SK-N-SH (cell line): ENCODE results near the gene ZNF470. TPM values are rescaled to one million over a fixed set of nuclear protein-coding genes. Genes with fewer than 3 reads are reported as not detected.

ENCODE experiments used
- CTCF ChIA-PET: fragments of 300-600, 350-600 bp; formaldehyde crosslinking; extraction: SDS; loops from one replicate; lab custom pipeline; 2021; lab: Yijun Ruan, JAX
- POLR2A ChIA-PET: fragments of 350-600 bp; sonication (Branson Sonifier 250); formaldehyde crosslinking; extraction: SDS; loops from one replicate; lab custom pipeline; 2020; ENCODE audit warnings: antibody characterized with exemption, inconsistent platforms; lab: Yijun Ruan, JAX
- DNase-seq: peaks from one replicate; pipeline ENCODE4 v3.0.0; 2012
- H2AFZ ChIP-seq: fragments of 200-600 bp; sonication (generic); 2 replicates; pipeline ENCODE4 v1.8.1; 2016; ENCODE audit warnings: antibody characterized with exemption, mild to moderate bottlenecking, low read depth
- H3F3A ChIP-seq: fragments of 200-600 bp; sonication (generic); replicated peaks from 2 replicates; pipeline ENCODE3; 2016; ENCODE audit warnings: antibody characterized with exemption, mild to moderate bottlenecking; ENCODE audit not compliant: insufficient read depth
- H3K27ac ChIP-seq, 2 experiments: fragments of 200-500 bp in 1 of 2; fragments of 200-600 bp in 1 of 2; sonication (Bioruptor generic) in 1 of 2; sonication (generic), shearing (Covaris generic) in 1 of 2; 2 replicates each; pipeline versions ENCODE4 v1.5.1 to v1.6.1; 2014 to 2016; ENCODE audit warnings: low read depth in 2 of 2, inconsistent platforms in 1 of 2, low read length in 1 of 2, mild to moderate bottlenecking in 1 of 2, mixed read lengths in 1 of 2
- H3K27me3 ChIP-seq: fragments of 200-600 bp; sonication (generic), shearing (Covaris generic); 2 replicates; pipeline ENCODE4 v1.6.1; 2016; ENCODE audit warnings: mixed run types; ENCODE audit not compliant: insufficient read depth
- H3K36me3 ChIP-seq, 2 experiments: fragments of 200-500 bp in 1 of 2; fragments of 200-600 bp in 1 of 2; sonication (Bioruptor generic) in 1 of 2; sonication (generic) in 1 of 2; replicated peaks in 1 of 2; 2 replicates each; pipeline versions ENCODE3 to v1.5.1; 2014 to 2016; ENCODE audit warnings: low read length in 1 of 2, mild to moderate bottlenecking in 1 of 2; ENCODE audit not compliant: insufficient read depth in 2 of 2, control insufficient read depth in 1 of 2
- H3K4me1 ChIP-seq, 2 experiments: fragments of 200-500 bp in 1 of 2; fragments of 200-600 bp in 1 of 2; sonication (Bioruptor generic) in 1 of 2; sonication (generic), shearing (Covaris generic) in 1 of 2; 2 replicates each; pipeline versions ENCODE4 v1.5.1 to v1.6.1; 2014 to 2016; ENCODE audit warnings: low read depth in 1 of 2, low read length in 1 of 2, mixed run types in 1 of 2; ENCODE audit not compliant: insufficient read depth in 2 of 2, control insufficient read depth in 1 of 2
- H3K4me2 ChIP-seq: fragments of 200-600 bp; sonication (generic), shearing (Covaris generic); 2 replicates; pipeline ENCODE4 v1.6.1; 2017; ENCODE audit warnings: mixed run types
- H3K4me3 ChIP-seq, 2 experiments: fragments of 200-500 bp in 1 of 2; fragments of 200-600 bp in 1 of 2; sonication (Bioruptor generic) in 1 of 2; sonication (generic), shearing (Covaris generic) in 1 of 2; 2 replicates each; pipeline versions ENCODE4 v1.5.1 to v1.8.1; 2014 to 2016; ENCODE audit warnings: low read depth in 2 of 2, inconsistent platforms in 1 of 2, low read length in 1 of 2, mild to moderate bottlenecking in 1 of 2, mixed read lengths in 1 of 2, moderate library complexity in 1 of 2
- H3K79me2 ChIP-seq: fragments of 200-600 bp; sonication (generic); 2 replicates; pipeline ENCODE4 v1.8.1; 2017; ENCODE audit warnings: mild to moderate bottlenecking; ENCODE audit not compliant: insufficient read depth
- H3K9ac ChIP-seq: fragments of 200-600 bp; sonication (generic); 2 replicates; pipeline ENCODE4 v1.6.1; 2017; ENCODE audit warnings: mixed run types
- H3K9me2 ChIP-seq: fragments of 200-600 bp; sonication (generic); 2 replicates; pipeline ENCODE4 v1.6.1; 2017; ENCODE audit warnings: mixed run types
- H3K9me3 ChIP-seq: fragments of 200-600 bp; sonication (generic); 2 replicates; pipeline ENCODE4 v1.6.1; 2017; ENCODE audit warnings: mixed run types, mild to moderate bottlenecking, moderate library complexity
- H4K20me1 ChIP-seq: fragments of 200-600 bp; sonication (generic); 2 replicates; pipeline ENCODE4 v1.6.1; 2017; ENCODE audit warnings: mild to moderate bottlenecking, mixed run types; ENCODE audit not compliant: insufficient read depth
- CHD2 ChIP-seq: fragments of 150-350 bp; IDR thresholded peaks from 2 replicates; pipeline ENCODE4 v1.6.1; 2018; ENCODE audit warnings: low read length; ENCODE audit not compliant: partially characterized antibody
- CTCF ChIP-seq: fragments of 200-600 bp; sonication (generic); IDR thresholded peaks from 2 replicates; pipeline ENCODE4 v1.6.1; 2017; ENCODE audit warnings: antibody characterized with exemption, mild to moderate bottlenecking, moderate library complexity
- EP300 ChIP-seq, 2 experiments: IDR thresholded peaks; 2 replicates each; pipeline versions ENCODE4 v1.4.0 to v1.6.1; 2012; ENCODE audit warnings: borderline replicate concordance in 1 of 2, low read depth in 1 of 2, low read length in 1 of 2
- FOXM1 ChIP-seq: IDR thresholded peaks from 2 replicates; pipeline ENCODE4 v1.4.0; 2012; ENCODE audit warnings: low read depth, mild to moderate bottlenecking
- GABPA ChIP-seq: IDR thresholded peaks from 2 replicates; pipeline ENCODE4 v1.4.0; 2012; ENCODE audit warnings: low read depth, mild to moderate bottlenecking
- IRF3 ChIP-seq: fragments of 150-350 bp; IDR thresholded peaks from 2 replicates; pipeline ENCODE4 v1.6.1; 2016; ENCODE audit warnings: mild to moderate bottlenecking, low read depth, low read length
- JUND ChIP-seq: IDR thresholded peaks from 2 replicates; pipeline ENCODE4 v1.4.0; 2012
- MEF2A ChIP-seq: IDR thresholded peaks from 2 replicates; pipeline ENCODE4 v1.4.0; 2012; ENCODE audit warnings: low read depth, borderline replicate concordance
- NRF1 ChIP-seq: IDR thresholded peaks from 2 replicates; pipeline ENCODE4 v1.6.1; 2012; ENCODE audit warnings: low read depth, mild to moderate bottlenecking, low read length
- PBX3 ChIP-seq: IDR thresholded peaks from 2 replicates; pipeline ENCODE4; 2012
- POLR2AphosphoS5 ChIP-seq: IDR thresholded peaks from 2 replicates; pipeline ENCODE4 v1.6.1; 2012; ENCODE audit warnings: low read depth, low read length
- RAD21 ChIP-seq: IDR thresholded peaks from 2 replicates; pipeline ENCODE4 v1.6.1; 2012; ENCODE audit warnings: mild to moderate bottlenecking, low read length
- REST ChIP-seq: IDR thresholded peaks from 2 replicates; pipeline ENCODE4 v1.6.1; 2012; ENCODE audit warnings: mild to moderate bottlenecking, low read depth, low read length, moderate library complexity
- RXRA ChIP-seq: IDR thresholded peaks from 2 replicates; pipeline ENCODE4 v1.4.0; 2012; ENCODE audit warnings: low read depth, mild to moderate bottlenecking, borderline replicate concordance
- SIN3A ChIP-seq: IDR thresholded peaks from 2 replicates; pipeline ENCODE4 v1.6.1; 2012; ENCODE audit warnings: low read depth, mild to moderate bottlenecking, low read length, moderate library complexity, borderline replicate concordance
- USF1 ChIP-seq: IDR thresholded peaks from 2 replicates; pipeline ENCODE4 v1.4.0; 2012; ENCODE audit warnings: low read depth, borderline replicate concordance
- WGBS: methylation state at CpG from one replicate; pipeline ENCODE4 v1.1.6; 2017; ENCODE audit warnings: low lambda C conversion rate; 5-methylcytosine and 5-hydroxymethylcytosine counted together
- polyA plus RNA-seq, 3 experiments: library from polyadenylated mRNA; depleted of rRNA; stranded (reverse); fragments of >200 nt; gene quantifications; 2 replicates each; pipeline ENCODE4 v1.2.3, GENCODE V29; 2012

Gene ZNF470
- polyA plus RNA-seq, 1 of the 3 experiments (the other 2 are of a cell fraction): 2.5 TPM

GRCh38 chr19:56554272-56554869 lies 12.9 kb upstream of the ZNF470 start:
- Histone ChIP-seq H3K36me3 (peaks cover 47 to 60% of the 10 kb centered on the region in 2 experiments), H3K27me3 (no peaks in the 10 kb centered on the region), H3K27ac (no peak overlapping the region), H2AFZ (no peak overlapping the region), H3K4me2 (no peak overlapping the region)
- POLR2A ChIA-PET: no interaction called here
- TF ChIP-seq RXRA (no peak), NRF1 (no peak), USF1 (no peak), RAD21 (no peak), IRF3 (no peak), PBX3 (no peak), CHD2 (no peak), CTCF (no peak), POLR2AphosphoS5 (no peak), SIN3A (no peak), JUND (no peak), REST (no peak), EP300 (IDR thresholded peaks at IDR 0.05; ENCODE audit: borderline replicate concordance in 1 of 2, low read depth in 1 of 2, low read length in 1 of 2) (no peak), GABPA (no peak), FOXM1 (no peak), MEF2A (no peak)
- TF ChIP-seq, all 33 proteins: peak for 0
- Histone ChIP-seq H4K20me1 (no peaks in the 10 kb centered on the region), H3K79me2 (no peaks in the 10 kb centered on the region), H3K9me3 (peaks cover 52% of the 10 kb centered on the region), H3K9me2 (no peaks in the 10 kb centered on the region), H3K9ac (no peak overlapping the region), H3F3A (no peaks in the 10 kb centered on the region), H3K4me3 (peak overlapping the region in 1 of 2 experiments; percentile 14; a peak in 1 of 4 replicates), H3K4me1 (no peaks in the 10 kb centered on the region)
- DNase-seq: no peak
- WGBS: 76% methylated on average over 6 of the region's 6 CpGs
- CTCF ChIA-PET: no interaction called here
